ENCODE data around the gene EIPR1.

EIPR1 gene

GRCh38 chr2:3243804-3244203 lies 133.8 kb downstream of the EIPR1 start:
- TF ChIP-seq PPARA (CRISPR knock-in tag; IDR thresholded peaks at IDR 0.05; ENCODE audit: borderline replicate concordance) (no peak), GLIS3 (CRISPR knock-in tag; IDR thresholded peaks at IDR 0.05) (no peak), PATZ1 (CRISPR knock-in tag; IDR thresholded peaks at IDR 0.05; ENCODE audit: borderline replicate concordance) (no peak), TOX (CRISPR knock-in tag; IDR thresholded peaks at IDR 0.05; ENCODE audit: borderline replicate concordance) (no peak), CSRNP3 (CRISPR knock-in tag; IDR thresholded peaks at IDR 0.05) (no peak), ZNF565 (CRISPR knock-in tag; conservative IDR thresholded peaks at IDR 0.05; ENCODE audit: low read depth) (no peak)
- TF ChIP-seq, protein P1, sequence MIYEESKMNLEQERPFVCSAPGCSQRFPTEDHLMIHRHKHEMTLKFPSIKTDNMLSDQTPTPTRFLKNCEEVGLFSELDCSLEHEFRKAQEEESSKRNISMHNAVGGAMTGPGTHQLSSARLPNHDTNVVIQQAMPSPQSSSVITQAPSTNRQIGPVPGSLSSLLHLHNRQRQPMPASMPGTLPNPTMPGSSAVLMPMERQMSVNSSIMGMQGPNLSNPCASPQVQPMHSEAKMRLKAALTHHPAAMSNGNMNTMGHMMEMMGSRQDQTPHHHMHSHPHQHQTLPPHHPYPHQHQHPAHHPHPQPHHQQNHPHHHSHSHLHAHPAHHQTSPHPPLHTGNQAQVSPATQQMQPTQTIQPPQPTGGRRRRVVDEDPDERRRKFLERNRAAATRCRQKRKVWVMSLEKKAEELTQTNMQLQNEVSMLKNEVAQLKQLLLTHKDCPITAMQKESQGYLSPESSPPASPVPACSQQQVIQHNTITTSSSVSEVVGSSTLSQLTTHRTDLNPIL (CRISPR knock-in tag; IDR thresholded peaks at IDR 0.05; ENCODE audit: low read depth) = no peak
- no peak; the same call in 1 of the 3 replicates for ATAC-seq

DNA sequence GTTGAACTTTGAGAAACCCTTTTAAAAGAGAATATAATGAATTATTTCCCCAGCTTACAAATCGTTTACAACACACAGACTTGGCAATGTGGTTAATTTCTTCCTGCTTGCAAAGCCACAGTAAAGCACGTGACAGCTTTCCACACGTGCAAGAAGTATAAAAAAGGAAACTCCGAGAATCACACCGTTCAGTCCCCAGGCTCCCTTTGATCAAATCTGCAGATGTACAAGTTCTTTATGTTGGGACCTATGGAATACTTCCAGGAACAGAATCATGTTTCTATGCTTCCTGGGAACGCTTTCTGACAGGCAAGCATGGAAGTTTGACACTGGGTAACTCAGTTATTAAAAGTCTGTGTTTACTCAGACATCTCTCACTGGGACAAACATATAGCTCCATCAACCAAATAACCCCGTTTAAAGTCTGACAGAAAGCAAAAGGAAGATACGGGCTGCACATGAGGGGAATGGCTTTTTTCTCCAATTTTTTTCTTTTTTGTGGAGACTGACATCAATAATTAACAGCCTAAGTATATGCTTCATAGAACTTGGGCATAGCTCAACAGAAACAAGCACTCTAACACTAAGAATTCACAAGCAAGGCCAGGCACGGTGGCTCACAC lies 134.8 kb downstream of the EIPR1 start:
- TF ChIP-seq ZFP30 (CRISPR knock-in tag; IDR thresholded peaks at IDR 0.05) = no peak
- TF ChIP-seq ISL1 (CRISPR knock-in tag; IDR thresholded peaks at IDR 0.05) = no peak
- no peak for TF ChIP-seq ZC3H10 (CRISPR knock-in tag; IDR thresholded peaks at IDR 0.05)
- TF ChIP-seq, protein P1 (CRISPR knock-in tag; IDR thresholded peaks at IDR 0.05; ENCODE audit: low read depth) = no peak
- TF ChIP-seq SNAI2 (CRISPR knock-in tag; IDR thresholded peaks at IDR 0.05) = no peak
- TF ChIP-seq ZNF70 (CRISPR knock-in tag; IDR thresholded peaks at IDR 0.05) = no peak
- TF ChIP-seq ZFP3 (CRISPR knock-in tag; IDR thresholded peaks at IDR 0.05) = no peak
- no peak for TF ChIP-seq CSDC2 (CRISPR knock-in tag; IDR thresholded peaks at IDR 0.05)
- TF ChIP-seq POU6F1 (CRISPR knock-in tag; IDR thresholded peaks at IDR 0.05; ENCODE audit: borderline replicate concordance, low read depth) = no peak
- no peak for TF ChIP-seq RARB (CRISPR knock-in tag; IDR thresholded peaks at IDR 0.05)
- no peak for TF ChIP-seq PPARA (CRISPR knock-in tag; IDR thresholded peaks at IDR 0.05; ENCODE audit: borderline replicate concordance)
- TF ChIP-seq, protein P2, sequence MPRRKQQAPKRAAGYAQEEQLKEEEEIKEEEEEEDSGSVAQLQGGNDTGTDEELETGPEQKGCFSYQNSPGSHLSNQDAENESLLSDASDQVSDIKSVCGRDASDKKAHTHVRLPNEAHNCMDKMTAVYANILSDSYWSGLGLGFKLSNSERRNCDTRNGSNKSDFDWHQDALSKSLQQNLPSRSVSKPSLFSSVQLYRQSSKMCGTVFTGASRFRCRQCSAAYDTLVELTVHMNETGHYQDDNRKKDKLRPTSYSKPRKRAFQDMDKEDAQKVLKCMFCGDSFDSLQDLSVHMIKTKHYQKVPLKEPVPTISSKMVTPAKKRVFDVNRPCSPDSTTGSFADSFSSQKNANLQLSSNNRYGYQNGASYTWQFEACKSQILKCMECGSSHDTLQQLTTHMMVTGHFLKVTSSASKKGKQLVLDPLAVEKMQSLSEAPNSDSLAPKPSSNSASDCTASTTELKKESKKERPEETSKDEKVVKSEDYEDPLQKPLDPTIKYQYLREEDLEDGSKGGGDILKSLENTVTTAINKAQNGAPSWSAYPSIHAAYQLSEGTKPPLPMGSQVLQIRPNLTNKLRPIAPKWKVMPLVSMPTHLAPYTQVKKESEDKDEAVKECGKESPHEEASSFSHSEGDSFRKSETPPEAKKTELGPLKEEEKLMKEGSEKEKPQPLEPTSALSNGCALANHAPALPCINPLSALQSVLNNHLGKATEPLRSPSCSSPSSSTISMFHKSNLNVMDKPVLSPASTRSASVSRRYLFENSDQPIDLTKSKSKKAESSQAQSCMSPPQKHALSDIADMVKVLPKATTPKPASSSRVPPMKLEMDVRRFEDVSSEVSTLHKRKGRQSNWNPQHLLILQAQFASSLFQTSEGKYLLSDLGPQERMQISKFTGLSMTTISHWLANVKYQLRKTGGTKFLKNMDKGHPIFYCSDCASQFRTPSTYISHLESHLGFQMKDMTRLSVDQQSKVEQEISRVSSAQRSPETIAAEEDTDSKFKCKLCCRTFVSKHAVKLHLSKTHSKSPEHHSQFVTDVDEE (CRISPR knock-in tag; IDR thresholded peaks at IDR 0.05) = no peak
- ATAC-seq = no peak

DNA sequence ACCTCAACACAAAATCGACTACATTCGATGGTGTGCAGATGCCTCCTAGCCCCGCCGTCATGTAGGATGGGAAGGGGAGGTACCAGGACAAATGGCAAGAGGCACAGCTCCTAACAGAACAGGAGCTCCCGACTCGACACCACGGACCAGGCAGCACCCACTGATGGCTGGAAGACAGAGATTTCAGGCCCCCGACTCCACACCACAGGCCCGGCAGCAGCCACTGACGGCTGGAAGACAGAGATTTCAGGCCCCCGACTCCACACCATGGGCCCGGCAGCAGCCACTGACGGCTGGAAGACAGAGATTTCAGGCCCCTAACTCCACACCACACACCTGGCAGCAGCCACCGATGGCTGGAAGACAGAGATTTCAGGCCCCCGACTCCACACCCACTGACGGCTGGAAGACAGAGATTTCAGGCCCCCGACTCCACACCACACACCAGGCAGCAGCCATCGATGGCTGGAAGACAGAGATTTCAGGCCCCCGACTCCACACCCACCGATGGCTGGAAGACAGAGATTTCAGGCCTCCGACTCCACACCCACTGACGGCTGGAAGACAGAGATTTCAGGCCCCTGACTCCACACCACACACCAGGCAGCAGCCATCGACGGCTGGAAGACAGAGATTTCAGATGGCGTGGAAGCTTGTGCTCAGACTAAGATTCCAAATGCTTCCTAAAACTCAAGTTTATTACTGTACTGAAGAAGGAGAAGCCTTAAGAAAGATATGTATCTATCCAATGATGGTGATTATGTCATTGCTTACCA lies 135.5 kb downstream of the EIPR1 start:
- no peak for ATAC-seq
- TF ChIP-seq BACH2 (CRISPR knock-in tag; IDR thresholded peaks at IDR 0.05; ENCODE audit: borderline replicate concordance) (no peak), ZNF70 (CRISPR knock-in tag; IDR thresholded peaks at IDR 0.05) (no peak), ISL1 (CRISPR knock-in tag; IDR thresholded peaks at IDR 0.05) (no peak), RARB (CRISPR knock-in tag; IDR thresholded peaks at IDR 0.05) (no peak), TCF4 (CRISPR knock-in tag; IDR thresholded peaks at IDR 0.05; ENCODE audit: borderline replicate concordance) (no peak), ZFP30 (CRISPR knock-in tag; IDR thresholded peaks at IDR 0.05) (no peak), ESRRG (CRISPR knock-in tag; IDR thresholded peaks at IDR 0.05) (no peak), CSDC2 (CRISPR knock-in tag; IDR thresholded peaks at IDR 0.05) (no peak), TOX (CRISPR knock-in tag; IDR thresholded peaks at IDR 0.05; ENCODE audit: borderline replicate concordance) (no peak), ARNTL (CRISPR knock-in tag; IDR thresholded peaks at IDR 0.05; ENCODE audit: borderline replicate concordance, low read depth) (no peak), SNAI2 (CRISPR knock-in tag; IDR thresholded peaks at IDR 0.05) (no peak)
- TF ChIP-seq, protein P2 (CRISPR knock-in tag; IDR thresholded peaks at IDR 0.05) = no peak
